Motor neuron (in vitro differentiated cells): ENCODE results near the gene KANK2. TPM values are rescaled to one million over a fixed set of nuclear protein-coding genes. Genes with fewer than 3 reads are reported as not detected.
A peak's percentile ranks its signal among the peaks of the same experiment; 100 is the strongest.

Experiments
- ATAC-seq, 8 experiments: fragments of 200-7000 bp; cut with Tn5 transposase; replicated peaks in 6 of 8; 2 replicates each; pipeline ENCODE4 v1.8.0; 2021; ENCODE audit warnings: mild to moderate bottlenecking in 8 of 8, moderate library complexity in 8 of 8
- H3K27ac ChIP-seq, 2 donors: fragments of 250-450 bp; sonication (Bioruptor Pico); 2 replicates each; pipeline ENCODE4 v1.9.0; 2021; ENCODE audit warnings: antibody characterized with exemption in 2 of 2, mild to moderate bottlenecking in 2 of 2, moderate library complexity in 1 of 2
- H3K4me1 ChIP-seq, 2 donors: fragments of 250-450 bp; sonication (Bioruptor Pico); replicated peaks in 1 of 2; 2 replicates each; pipeline ENCODE4 v1.6.1; 2021; ENCODE audit warnings: antibody characterized with exemption in 2 of 2, mild to moderate bottlenecking in 2 of 2, moderate library complexity in 1 of 2
- H3K4me3 ChIP-seq, 5 donors: fragments of 250-450 bp; sonication (Bioruptor Pico); 2 replicates each; pipeline ENCODE4 v1.9.0; 2021; ENCODE audit warnings: antibody characterized with exemption in 5 of 5, mild to moderate bottlenecking in 5 of 5, moderate library complexity in 4 of 5
- WGBS, 10 experiments: fragments of 450-650 bp; shearing (Covaris generic); methylation state at CpG; one replicate each; pipeline ENCODE4 v1.0.0; 2022; 5-methylcytosine and 5-hydroxymethylcytosine counted together
- in situ Hi-C, 9 experiments: fragments of 400-800 bp; cut with MboI; loops; one replicate each; pipeline ENCODE4 v1.15.0; 2021; ENCODE audit warnings: low sequenced_read_pairs in 9 of 9, low pct_unique_long_range_greater_than_20kb in 2 of 9; ENCODE audit not compliant: unreplicated experiment in 9 of 9
- total RNA-seq, 8 experiments: library from RNA; unstranded; fragments of 300-600 nt; gene quantifications; 2 replicates each; pipeline versions ENCODE4 v1.2.3 to v1.2.4, GENCODE V29; 2022

The KANK2 gene
- total RNA-seq, 8 experiments from 2014 or later = 3.3 to 82.6 (median 30.3) TPM

GRCh38 chr19:11236324-11237301 is 39.3 kb upstream of the KANK2 start:
- in situ Hi-C loops = no loop called here
- 45 to 95% (median 68%) methylated on average over 1 to 4 of the region's 31 CpGs; no CpG with 5 or more reads in 4 of the 10 experiments for WGBS, 10 experiments
- H3K4me1 ChIP-seq = peaks cover under 1 to 5% of the 10 kb centered on the region in 2 donors
- no peak overlapping the region for H3K27ac ChIP-seq
- H3K4me3 ChIP-seq = no peak overlapping the region
- ATAC-seq = peak in 2 of 8 experiments; percentile 6 to 33

- 55 to 100% (median 100%) methylated on average over 1 to 5 of the region's 5 CpGs for WGBS, 10 experiments
- in situ Hi-C loops = no loop called here
- Histone ChIP-seq H3K4me3 (no peak overlapping the region), H3K4me1 (no peaks in the 10 kb centered on the region), H3K27ac (no peak overlapping the region)
- no peak for ATAC-seq
Measured at GRCh38 chr19:11234486-11235075, 37.2 kb upstream of the KANK2 start.

GRCh38 chr19:11233073-11233472 is 35.7 kb upstream of the KANK2 start:
- ATAC-seq = no peak
- in situ Hi-C loops = no loop called here
- Histone ChIP-seq H3K4me1 (no peaks in the 10 kb centered on the region), H3K27ac (no peak overlapping the region), H3K4me3 (no peak overlapping the region)
- 100% methylated on average over 2 of the region's 15 CpGs; no CpG with 5 or more reads in 9 of the 10 experiments for WGBS, 10 experiments

GRCh38 chr19:11232555-11232954 is 35.2 kb upstream of the KANK2 start:
- no peaks in the 10 kb centered on the region for H3K4me1 ChIP-seq
- WGBS, 10 experiments = 80 to 100% (median 90%) methylated on average over 1 to 4 of the region's 4 CpGs; no CpG with 5 or more reads in 4 of the 10 experiments
- in situ Hi-C loops = no loop called here

GRCh38 chr19:11230621-11231386 is 33.5 kb upstream of the KANK2 start:
- ATAC-seq = no peak
- in situ Hi-C loops = no loop called here
- WGBS, 10 experiments = 73 to 87% (median 78%) methylated on average over 3 to 4 of the region's 7 CpGs; no CpG with 5 or more reads in 7 of the 10 experiments

More at GRCh38 chr19:11232555-11232954, 35.2 kb upstream of the KANK2 start:
- Histone ChIP-seq H3K4me3 (no peak overlapping the region), H3K27ac (no peak overlapping the region)
- ATAC-seq = peak in 4 of 8 experiments; percentile 7 to 26 (median 22)

GRCh38 chr19:11227195-11227886 is 30.0 kb upstream of the KANK2 start:
- H3K4me3 ChIP-seq = no peak overlapping the region
- WGBS, 10 experiments = 40 to 95% (median 87%) methylated on average over 2 to 7 of the region's 14 CpGs; no CpG with 5 or more reads in 6 of the 10 experiments
- peak in 6 of 8 experiments; percentile 18 to 69 (median 30) for ATAC-seq
- in situ Hi-C loops = no loop called here
- no peak overlapping the region for H3K27ac ChIP-seq
- no peaks in the 10 kb centered on the region for H3K4me1 ChIP-seq

More at GRCh38 chr19:11230621-11231386, 33.5 kb upstream of the KANK2 start:
- no peak overlapping the region for H3K4me3 ChIP-seq
- H3K4me1 ChIP-seq = no peaks in the 10 kb centered on the region
- H3K27ac ChIP-seq = no peak overlapping the region

- Histone ChIP-seq H3K27ac (no peak overlapping the region), H3K4me1 (no peaks in the 10 kb centered on the region), H3K4me3 (no peak overlapping the region)
- WGBS, 10 experiments = 63 to 100% (median 87%) methylated on average over 1 of the region's 1 CpG; no CpG with 5 or more reads in 6 of the 10 experiments
- in situ Hi-C loops = no loop called here
- no peak for ATAC-seq
Measured at GRCh38 chr19:11226716-11227166, 29.4 kb upstream of the KANK2 start.

- Histone ChIP-seq H3K4me1 (no peaks in the 10 kb centered on the region), H3K4me3 (no peak overlapping the region), H3K27ac (no peak overlapping the region)
- in situ Hi-C loops = no loop called here
- 90 to 100% (median 90%) methylated on average over 1 to 3 of the region's 3 CpGs; no CpG with 5 or more reads in 7 of the 10 experiments for WGBS, 10 experiments
- no peak for ATAC-seq
Measured at GRCh38 chr19:11225815-11226214, 28.5 kb upstream of the KANK2 start.

GRCh38 chr19:11225172-11225571 is 27.8 kb upstream of the KANK2 start:
- no peaks in the 10 kb centered on the region for H3K4me1 ChIP-seq
- ATAC-seq = no peak
- in situ Hi-C loops = no loop called here
- WGBS, 10 experiments = 74 to 100% (median 100%) methylated on average over 1 to 4 of the region's 5 CpGs; no CpG with 5 or more reads in 5 of the 10 experiments
- no peak overlapping the region for H3K27ac ChIP-seq
- no peak overlapping the region for H3K4me3 ChIP-seq

GRCh38 chr19:11224429-11224828 is 27.1 kb upstream of the KANK2 start:
- H3K4me1 ChIP-seq = no peaks in the 10 kb centered on the region
- H3K4me3 ChIP-seq = no peak overlapping the region
- no peak for ATAC-seq
- no peak overlapping the region for H3K27ac ChIP-seq
- in situ Hi-C loops = no loop called here
- 88 to 100% (median 100%) methylated on average over 1 to 3 of the region's 7 CpGs; no CpG with 5 or more reads in 4 of the 10 experiments for WGBS, 10 experiments

- in situ Hi-C loops = no loop called here
- Histone ChIP-seq H3K4me1 (no peaks in the 10 kb centered on the region), H3K27ac (no peak overlapping the region), H3K4me3 (no peak overlapping the region)
- no peak for ATAC-seq
- 86 to 100% (median 98%) methylated on average over 1 to 3 of the region's 3 CpGs for WGBS, 10 experiments
Measured at GRCh38 chr19:11223200-11223599, 25.9 kb upstream of the KANK2 start.

GRCh38 chr19:11221082-11221598 is 23.8 kb upstream of the KANK2 start:
- Histone ChIP-seq H3K4me1 (no peaks in the 10 kb centered on the region), H3K4me3 (no peak overlapping the region), H3K27ac (no peak overlapping the region)
- ATAC-seq = no peak
- in situ Hi-C loops = no loop called here
- 93 to 100% (median 100%) methylated on average over 3 of the region's 3 CpGs; no CpG with 5 or more reads in 5 of the 10 experiments for WGBS, 10 experiments
